HG03378 (cell line): ENCODE measurements around the gene HAPSTR1.

Source experiments
- ATAC-seq: cut with Tn5 transposase; IDR thresholded peaks from one replicate; pipeline ENCODE4 v1.9.1; 2021; ENCODE audit warnings: mild to moderate bottlenecking, moderate library complexity; ENCODE audit not compliant: unreplicated experiment

The HAPSTR1 gene

GRCh38 chr16:9119795-9120194 lies 28.4 kb downstream of the HAPSTR1 start:
- ATAC-seq, result no peak

- no peak for ATAC-seq
These were observed 30.9 kb downstream of the HAPSTR1 start for GRCh38 chr16:9122342-9122741.

- no peak for ATAC-seq
These were observed 31.5 kb downstream of the HAPSTR1 start for GRCh38 chr16:9122969-9123368.

- ATAC-seq, result no peak
These were observed 32.0 kb downstream of the HAPSTR1 start for GRCh38 chr16:9123401-9123800.

- no peak for ATAC-seq
These were observed 32.4 kb downstream of the HAPSTR1 start for GRCh38 chr16:9123871-9124270.

- no peak for ATAC-seq
These were observed 33.0 kb downstream of the HAPSTR1 start for GRCh38 chr16:9124444-9124843.

GRCh38 chr16:9124908-9125584 lies 33.6 kb downstream of the HAPSTR1 start:
- ATAC-seq, result no peak

GRCh38 chr16:9125658-9126505 lies 34.4 kb downstream of the HAPSTR1 start:
- no peak for ATAC-seq

GRCh38 chr16:9126609-9127008 lies 35.2 kb downstream of the HAPSTR1 start:
- no peak for ATAC-seq

GRCh38 chr16:9128346-9129342 lies 37.2 kb downstream of the HAPSTR1 start:
- ATAC-seq, result no peak

- no peak for ATAC-seq
These were observed 42.9 kb downstream of the HAPSTR1 start for GRCh38 chr16:9134306-9134705.

GRCh38 chr16:9134739-9135138 lies 43.3 kb downstream of the HAPSTR1 start:
- peak; percentile 34 for ATAC-seq

- peak; percentile 71 for ATAC-seq
These were observed 44.4 kb downstream of the HAPSTR1 start for GRCh38 chr16:9135797-9136196.

GRCh38 chr16:9136596-9136995 lies 45.2 kb downstream of the HAPSTR1 start:
- ATAC-seq, result no peak

- ATAC-seq, result no peak
These were observed 46.7 kb downstream of the HAPSTR1 start for GRCh38 chr16:9138021-9138680.

- ATAC-seq, result no peak
These were observed 47.5 kb downstream of the HAPSTR1 start for GRCh38 chr16:9138731-9139501.

- ATAC-seq, result peak; percentile 56
These were observed 48.5 kb downstream of the HAPSTR1 start for GRCh38 chr16:9139965-9140364.
